K562 (cell line): ENCODE results near the gene SGMS1. TPM values are rescaled to one million over a fixed set of nuclear protein-coding genes. Genes with fewer than 3 reads are reported as not detected.

Source experiments
- BCOR ChIP-seq: fragments of 450-650 bp; IDR thresholded peaks from 2 replicates; pipeline ENCODE4 v1.6.1; 2016
- FOXJ2 ChIP-seq: fragments of 200-800 bp; sonication (Bioruptor generic); IDR thresholded peaks from 2 replicates; pipeline ENCODE4 v1.6.1; 2016; ENCODE audit warnings: missing genetic modification characterization, missing compliant biosample characterization
- LARP7 ChIP-seq: fragments of 450-650 bp; IDR thresholded peaks from 2 replicates; pipeline ENCODE4 v1.6.1; 2016
- NR2C2 ChIP-seq, 2 experiments: fragments of 200-800 bp in 1 of 2; sonication (Bioruptor generic) in 1 of 2; sonication (generic) in 1 of 2; formaldehyde crosslinking in 1 of 2; IDR thresholded peaks; 2 replicates each; pipeline versions ENCODE4 v1.6.1 to v1.8.0; 2016 to 2022; ENCODE audit warnings: mild to moderate bottlenecking in 1 of 2, missing compliant biosample characterization in 1 of 2, missing genetic modification characterization in 1 of 2, missing genetic modification reagents in 1 of 2
- POU5F1 ChIP-seq: fragments of 150-350 bp; IDR thresholded peaks from 2 replicates; pipeline ENCODE4 v1.6.1; 2014; ENCODE audit warnings: borderline replicate concordance, low read length, low read depth, mild to moderate bottlenecking; ENCODE audit not compliant: partially characterized antibody
- ZNF589 ChIP-seq: fragments of 200-800 bp; sonication (Bioruptor generic); IDR thresholded peaks from 2 replicates; pipeline ENCODE4 v1.6.1; 2016; ENCODE audit warnings: low read depth, missing genetic modification characterization, missing compliant biosample characterization
- polyA plus RNA-seq, 8 experiments: library from polyadenylated mRNA; depleted of rRNA in 4 of 8; stranded (reverse) in 5 of 8; unstranded in 3 of 8; fragments of >200 nt; fragmentation: Nextera tagmentation in 2 of 8; fragmentation: Illumina TruSeq in 1 of 8; extraction: Ambion mirVana in 2 of 8; extraction: Trizol in 1 of 8; gene quantifications; 2 replicates each; pipeline versions ENCODE4 v1.2.1 to v1.2.3, GENCODE V29; 2011 to 2014; ENCODE audit warnings: inconsistent platforms in 1 of 8, missing spikeins in 1 of 8
- total RNA-seq, 7 experiments: library from RNA; depleted of rRNA in 6 of 7; stranded (reverse); fragments of >200 nt in 6 of 7; fragmentation: Illumina TruSeq in 2 of 7; extraction: Trizol in 2 of 7; gene quantifications; 2 replicates each; pipeline versions ENCODE4 v1.2.1 to v1.2.3, GENCODE V29; 2011 to 2021; ENCODE audit warnings: low replicate concordance in 1 of 7
- TF ChIP-seq, protein P1 (sequence below), 3 experiments: IDR thresholded peaks in 2 of 3; conservative IDR thresholded peaks in 1 of 3; 2 replicates each; pipeline ENCODE4 v1.5.1; 2011 to 2012; ENCODE audit warnings: low read length in 3 of 3, mild to moderate bottlenecking in 3 of 3, control low read depth in 2 of 3, improper control_type of control experiment in 1 of 3, inconsistent platforms in 1 of 3, low read depth in 1 of 3, mixed read lengths in 1 of 3, moderate library complexity in 1 of 3; ENCODE audit not compliant: insufficient read depth in 2 of 3
- TF ChIP-seq, protein P2 (sequence below), 2 experiments: IDR thresholded peaks in 1 of 2; conservative IDR thresholded peaks in 1 of 2; 2 replicates each; pipeline ENCODE4 v1.6.1; 2016; ENCODE audit warnings: low read depth in 2 of 2, mild to moderate bottlenecking in 1 of 2, missing compliant biosample characterization in 1 of 2, missing genetic modification characterization in 1 of 2, moderate library complexity in 1 of 2
- TF ChIP-seq, protein P3 (sequence below): fragments of 250-450 bp; sonication (Bioruptor Pico); IDR thresholded peaks from 2 replicates; pipeline ENCODE4 v1.5.0; 2021; ENCODE audit warnings: mild to moderate bottlenecking, moderate library complexity
- TF ChIP-seq, protein P4 (sequence below): fragments of 450-650 bp; IDR thresholded peaks from 2 replicates; pipeline ENCODE4 v1.6.1; 2017; ENCODE audit warnings: antibody characterized with exemption, mild to moderate bottlenecking

The SGMS1 gene
- total and polyA plus RNA-seq, 9 of the 15 experiments (the other 6 are each of a cell fraction or from before 2014, with no cell fraction given), result 22.6 to 232 (median 82.2) TPM

DNA sequence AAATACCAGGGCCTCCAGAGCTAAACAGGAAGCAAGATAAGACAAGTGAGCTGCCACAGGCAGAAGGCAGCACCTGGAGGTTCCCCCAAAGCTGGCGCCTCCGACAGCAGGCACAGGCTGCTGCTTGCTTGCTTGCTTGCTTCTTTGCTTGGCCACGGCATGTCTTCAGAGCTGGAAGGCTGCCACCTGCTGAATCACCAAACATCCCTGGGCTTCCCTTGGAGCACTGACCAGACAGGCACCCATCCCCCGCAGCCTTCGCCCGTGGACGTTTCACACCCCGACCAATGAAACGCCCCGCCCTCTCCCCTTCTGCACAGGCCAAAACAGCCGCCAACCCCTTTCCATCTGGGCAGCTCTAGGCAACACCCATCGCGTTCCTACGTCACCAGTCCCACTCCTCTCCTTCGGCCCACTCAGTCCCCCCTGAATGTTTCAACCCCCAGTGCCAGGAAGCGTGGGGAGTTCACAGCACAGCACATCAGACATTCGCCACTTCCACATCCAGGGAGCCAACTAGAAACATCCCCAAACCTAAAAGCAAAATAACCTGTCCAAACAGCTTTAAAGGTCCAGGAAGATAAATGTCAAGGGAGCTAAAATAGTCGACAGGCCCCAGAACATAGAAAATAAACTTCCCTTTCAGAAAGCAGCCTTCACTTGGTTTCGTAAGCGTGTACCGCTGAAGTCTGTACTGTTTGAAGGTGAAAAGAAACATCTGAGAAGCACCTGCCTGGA is 1.6 kb downstream of the SGMS1 start (continued):
- TF ChIP-seq, protein P1, sequence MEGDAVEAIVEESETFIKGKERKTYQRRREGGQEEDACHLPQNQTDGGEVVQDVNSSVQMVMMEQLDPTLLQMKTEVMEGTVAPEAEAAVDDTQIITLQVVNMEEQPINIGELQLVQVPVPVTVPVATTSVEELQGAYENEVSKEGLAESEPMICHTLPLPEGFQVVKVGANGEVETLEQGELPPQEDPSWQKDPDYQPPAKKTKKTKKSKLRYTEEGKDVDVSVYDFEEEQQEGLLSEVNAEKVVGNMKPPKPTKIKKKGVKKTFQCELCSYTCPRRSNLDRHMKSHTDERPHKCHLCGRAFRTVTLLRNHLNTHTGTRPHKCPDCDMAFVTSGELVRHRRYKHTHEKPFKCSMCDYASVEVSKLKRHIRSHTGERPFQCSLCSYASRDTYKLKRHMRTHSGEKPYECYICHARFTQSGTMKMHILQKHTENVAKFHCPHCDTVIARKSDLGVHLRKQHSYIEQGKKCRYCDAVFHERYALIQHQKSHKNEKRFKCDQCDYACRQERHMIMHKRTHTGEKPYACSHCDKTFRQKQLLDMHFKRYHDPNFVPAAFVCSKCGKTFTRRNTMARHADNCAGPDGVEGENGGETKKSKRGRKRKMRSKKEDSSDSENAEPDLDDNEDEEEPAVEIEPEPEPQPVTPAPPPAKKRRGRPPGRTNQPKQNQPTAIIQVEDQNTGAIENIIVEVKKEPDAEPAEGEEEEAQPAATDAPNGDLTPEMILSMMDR (IDR thresholded peaks at IDR 0.05 in 2 of 3, conservative IDR thresholded peaks at IDR 0.05 in 1 of 3; ENCODE audit: insufficient read depth in 2 of 3, low read depth in 1 of 3, low read length in 3 of 3), result peak; percentile 26 to 68 (median 58); a peak in 4 of 6 replicates
- TF ChIP-seq BCOR, result peak; percentile 60; the same call in 1 of the 2 replicates
- TF ChIP-seq, protein P2, sequence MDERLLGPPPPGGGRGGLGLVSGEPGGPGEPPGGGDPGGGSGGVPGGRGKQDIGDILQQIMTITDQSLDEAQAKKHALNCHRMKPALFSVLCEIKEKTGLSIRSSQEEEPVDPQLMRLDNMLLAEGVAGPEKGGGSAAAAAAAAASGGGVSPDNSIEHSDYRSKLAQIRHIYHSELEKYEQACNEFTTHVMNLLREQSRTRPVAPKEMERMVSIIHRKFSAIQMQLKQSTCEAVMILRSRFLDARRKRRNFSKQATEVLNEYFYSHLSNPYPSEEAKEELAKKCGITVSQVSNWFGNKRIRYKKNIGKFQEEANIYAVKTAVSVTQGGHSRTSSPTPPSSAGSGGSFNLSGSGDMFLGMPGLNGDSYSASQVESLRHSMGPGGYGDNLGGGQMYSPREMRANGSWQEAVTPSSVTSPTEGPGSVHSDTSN (CRISPR knock-in tag; IDR thresholded peaks at IDR 0.05; ENCODE audit: low read depth), result no peak
- TF ChIP-seq, protein P2 (tag; conservative IDR thresholded peaks at IDR 0.05; ENCODE audit: low read depth), result 0 out of 2 replicates have a peak, but pooled peaks have one; percentile 6
- no peak for TF ChIP-seq POU5F1
- TF ChIP-seq LARP7, result no peak
- TF ChIP-seq ZNF589 (CRISPR knock-in tag), result no peak
- TF ChIP-seq FOXJ2 (tag), result peak; percentile 47; the same call in 1 of the 2 replicates
- TF ChIP-seq, protein P3, sequence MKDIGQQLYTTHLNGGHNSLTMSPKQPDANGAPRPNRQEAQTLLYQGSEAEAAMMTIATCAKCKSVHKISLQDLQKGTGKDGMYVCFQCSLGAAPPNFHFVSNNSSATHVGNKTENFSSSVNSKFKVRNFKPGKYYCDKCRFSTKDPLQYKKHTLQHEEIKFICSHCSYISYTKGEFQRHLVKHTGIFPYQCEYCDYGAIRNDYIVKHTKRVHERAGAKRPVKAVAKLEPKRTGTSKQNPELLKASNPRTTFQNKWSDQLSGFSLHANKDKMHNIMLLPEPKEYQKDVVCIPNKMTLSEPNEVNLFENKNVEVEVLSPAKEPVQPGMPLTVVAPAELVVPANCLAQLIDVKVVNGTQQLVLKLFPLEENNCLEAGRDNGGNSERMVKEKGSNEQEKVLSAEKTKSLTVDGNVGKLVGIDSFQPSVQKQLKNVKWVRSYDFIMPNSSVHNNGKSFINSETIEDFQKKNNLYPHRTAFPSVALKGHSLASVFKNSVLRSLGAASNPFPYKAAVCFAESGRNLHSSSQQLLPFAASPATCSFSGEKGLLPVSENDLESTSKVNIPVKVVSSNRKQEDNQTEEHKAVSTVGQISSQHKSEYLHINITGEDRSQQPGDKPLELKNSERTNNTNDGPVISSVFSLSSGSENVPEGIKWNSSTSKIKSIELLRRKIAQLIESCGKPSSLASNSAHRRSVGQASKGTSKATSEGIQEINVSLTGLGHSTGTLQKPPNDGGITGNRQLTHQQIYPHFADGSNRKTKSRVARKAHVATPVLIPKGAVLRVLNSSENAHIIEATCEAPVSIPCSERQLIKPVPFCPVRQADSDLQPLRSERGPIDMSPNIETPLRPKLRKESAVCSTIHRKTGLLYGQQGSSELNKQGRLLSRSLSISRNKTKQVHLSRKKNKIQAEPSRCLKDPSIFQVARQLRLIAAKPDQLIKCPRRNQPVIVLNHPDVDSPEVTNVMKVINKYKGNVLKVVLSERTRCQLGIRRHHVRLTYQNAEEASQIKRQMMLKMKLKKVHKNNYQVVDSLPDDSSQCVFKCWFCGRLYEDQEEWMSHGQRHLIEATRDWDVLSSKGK, result no peak
- no peak for TF ChIP-seq NR2C2 (CRISPR knock-in tag; IDR thresholded peaks at IDR 0.05)
- 0 out of 2 replicates have a peak, but pooled peaks have one; percentile 30 for TF ChIP-seq NR2C2 (tag; IDR thresholded peaks at IDR 0.05)
- TF ChIP-seq, protein P4, sequence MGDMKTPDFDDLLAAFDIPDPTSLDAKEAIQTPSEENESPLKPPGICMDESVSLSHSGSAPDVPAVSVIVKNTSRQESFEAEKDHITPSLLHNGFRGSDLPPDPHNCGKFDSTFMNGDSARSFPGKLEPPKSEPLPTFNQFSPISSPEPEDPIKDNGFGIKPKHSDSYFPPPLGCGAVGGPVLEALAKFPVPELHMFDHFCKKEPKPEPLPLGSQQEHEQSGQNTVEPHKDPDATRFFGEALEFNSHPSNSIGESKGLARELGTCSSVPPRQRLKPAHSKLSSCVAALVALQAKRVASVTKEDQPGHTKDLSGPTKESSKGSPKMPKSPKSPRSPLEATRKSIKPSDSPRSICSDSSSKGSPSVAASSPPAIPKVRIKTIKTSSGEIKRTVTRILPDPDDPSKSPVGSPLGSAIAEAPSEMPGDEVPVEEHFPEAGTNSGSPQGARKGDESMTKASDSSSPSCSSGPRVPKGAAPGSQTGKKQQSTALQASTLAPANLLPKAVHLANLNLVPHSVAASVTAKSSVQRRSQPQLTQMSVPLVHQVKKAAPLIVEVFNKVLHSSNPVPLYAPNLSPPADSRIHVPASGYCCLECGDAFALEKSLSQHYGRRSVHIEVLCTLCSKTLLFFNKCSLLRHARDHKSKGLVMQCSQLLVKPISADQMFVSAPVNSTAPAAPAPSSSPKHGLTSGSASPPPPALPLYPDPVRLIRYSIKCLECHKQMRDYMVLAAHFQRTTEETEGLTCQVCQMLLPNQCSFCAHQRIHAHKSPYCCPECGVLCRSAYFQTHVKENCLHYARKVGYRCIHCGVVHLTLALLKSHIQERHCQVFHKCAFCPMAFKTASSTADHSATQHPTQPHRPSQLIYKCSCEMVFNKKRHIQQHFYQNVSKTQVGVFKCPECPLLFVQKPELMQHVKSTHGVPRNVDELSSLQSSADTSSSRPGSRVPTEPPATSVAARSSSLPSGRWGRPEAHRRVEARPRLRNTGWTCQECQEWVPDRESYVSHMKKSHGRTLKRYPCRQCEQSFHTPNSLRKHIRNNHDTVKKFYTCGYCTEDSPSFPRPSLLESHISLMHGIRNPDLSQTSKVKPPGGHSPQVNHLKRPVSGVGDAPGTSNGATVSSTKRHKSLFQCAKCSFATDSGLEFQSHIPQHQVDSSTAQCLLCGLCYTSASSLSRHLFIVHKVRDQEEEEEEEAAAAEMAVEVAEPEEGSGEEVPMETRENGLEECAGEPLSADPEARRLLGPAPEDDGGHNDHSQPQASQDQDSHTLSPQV, result peak; percentile 76
